Stimulated activated CD8-positive, alpha-beta memory T cell treated with anti-CD3 and anti-CD28 coated beads, Interleukin-7, amount 100 ng/mL, for 4 hours (primary cell): ENCODE measurements around the gene FLII.
"Not testable (repeated sequence)": the region's sequence is repeated elsewhere in the genome, so short reads cannot be mapped to it uniquely, and the experiment has no call there.

Experiments used
- DNase-seq, 2 donors: peaks; one replicate each; pipeline ENCODE4 v3.0.0-alpha.2; 2020; ENCODE audit warnings: low read depth in 2 of 2

FLII gene

GRCh38 chr17:18224053-18224386 is 34.5 kb downstream of the FLII start:
- no peak for DNase-seq

- DNase-seq, result no peak
These were observed 39.7 kb downstream of the FLII start for GRCh38 chr17:18218756-18219415.

- DNase-seq, result peak; percentile 48 to 58
These were observed 41.0 kb downstream of the FLII start for GRCh38 chr17:18217412-18218015.

GRCh38 chr17:18216906-18217305 is 41.6 kb downstream of the FLII start:
- DNase-seq, result not testable (repeated sequence)

- DNase-seq, result no peak
These were observed 44.8 kb downstream of the FLII start for GRCh38 chr17:18213666-18214270.

GRCh38 chr17:18208092-18208491 is 50.4 kb downstream of the FLII start:
- DNase-seq, result no peak

GRCh38 chr17:18206962-18207361 is 51.6 kb downstream of the FLII start:
- no peak for DNase-seq

- no peak for DNase-seq
These were observed 52.7 kb downstream of the FLII start for GRCh38 chr17:18205861-18206260.

GRCh38 chr17:18203308-18203707 is 55.2 kb downstream of the FLII start:
- DNase-seq, result no peak

GRCh38 chr17:18201108-18201507 is 57.4 kb downstream of the FLII start:
- DNase-seq, result no peak

- DNase-seq, result no peak
These were observed 60.0 kb downstream of the FLII start for GRCh38 chr17:18198530-18198929.

- no peak for DNase-seq
These were observed 60.9 kb downstream of the FLII start for GRCh38 chr17:18197535-18198194.

- DNase-seq, result no peak
These were observed 63.3 kb downstream of the FLII start for GRCh38 chr17:18195246-18195645.
